HG03066 (cell line): Measurements from ENCODE around the gene GUCA2A.

Experiments
- ATAC-seq: cut with Tn5 transposase; IDR thresholded peaks from one replicate; pipeline ENCODE4 v1.9.1; 2021; ENCODE audit warnings: low read depth; ENCODE audit not compliant: unreplicated experiment

Gene GUCA2A

GRCh38 chr1:42177541-42177981 lies 13.0 kb upstream of the GUCA2A start:
- ATAC-seq = no peak

GRCh38 chr1:42176902-42177519 lies 12.5 kb upstream of the GUCA2A start:
- ATAC-seq = no peak

GRCh38 chr1:42175314-42176054 lies 10.9 kb upstream of the GUCA2A start:
- no peak for ATAC-seq

- no peak for ATAC-seq
These were observed 9.6 kb upstream of the GUCA2A start for GRCh38 chr1:42173961-42174735.

GRCh38 chr1:42173155-42173933 lies 8.8 kb upstream of the GUCA2A start:
- peak; percentile 63 for ATAC-seq

- ATAC-seq = no peak
These were observed 8.0 kb upstream of the GUCA2A start for GRCh38 chr1:42172381-42173133.

GRCh38 chr1:42171679-42172266 lies 7.2 kb upstream of the GUCA2A start:
- ATAC-seq = no peak

- no peak for ATAC-seq
These were observed 6.5 kb upstream of the GUCA2A start for GRCh38 chr1:42170779-42171621.

GRCh38 chr1:42168763-42169162 lies 4.2 kb upstream of the GUCA2A start:
- no peak for ATAC-seq

- no peak for ATAC-seq
These were observed 3.8 kb upstream of the GUCA2A start for GRCh38 chr1:42168391-42168670.

- ATAC-seq = no peak
These were observed 3.3 kb upstream of the GUCA2A start for GRCh38 chr1:42167611-42168390.

- ATAC-seq = no peak
These were observed 1.1 kb upstream of the GUCA2A start for GRCh38 chr1:42165511-42166210.

GRCh38 chr1:42163536-42164503 lies 725 bp downstream of the GUCA2A start:
- ATAC-seq = no peak

GRCh38 chr1:42163114-42163513 lies 1.4 kb downstream of the GUCA2A start:
- no peak for ATAC-seq

GRCh38 chr1:42162181-42162580 lies 2.4 kb downstream of the GUCA2A start:
- no peak for ATAC-seq

GRCh38 chr1:42158189-42158588 lies 6.4 kb downstream of the GUCA2A start:
- ATAC-seq = no peak

- no peak for ATAC-seq
These were observed 6.9 kb downstream of the GUCA2A start for GRCh38 chr1:42157667-42158066.
